HUES64 (cell line): ENCODE measurements around the gene LGALS8.

Source experiments
- H3K27ac ChIP-seq: 2 replicates; pipeline ENCODE4 v1.7.0; 2013; ENCODE audit warnings: low read depth, low read length, inconsistent platforms
- H3K27me3 ChIP-seq: 2 replicates; pipeline ENCODE4 v1.6.1; 2013; ENCODE audit warnings: mild to moderate bottlenecking, low read length; ENCODE audit not compliant: insufficient read depth
- H3K36me3 ChIP-seq: 2 replicates; pipeline ENCODE4 v1.6.1; 2013; ENCODE audit warnings: mild to moderate bottlenecking, low read length; ENCODE audit not compliant: insufficient read depth
- H3K4me1 ChIP-seq: 2 replicates; pipeline ENCODE4 v1.6.1; 2013; ENCODE audit warnings: mild to moderate bottlenecking, low read length, moderate library complexity; ENCODE audit not compliant: insufficient read depth
- H3K4me3 ChIP-seq: 2 replicates; pipeline ENCODE4 v1.5.1; 2013; ENCODE audit warnings: mild to moderate bottlenecking, low read length, moderate library complexity
- H3K9ac ChIP-seq: 2 replicates; pipeline ENCODE4 v1.6.1; 2013; ENCODE audit warnings: mild to moderate bottlenecking, low read depth, low read length
- H3K9me3 ChIP-seq: 2 replicates; pipeline ENCODE4 v1.6.1; 2013; ENCODE audit warnings: low read depth, low read length; ENCODE audit not compliant: insufficient read depth
- WGBS: fragments of 150-250, 120-280 bp; methylation state at CpG from one replicate; pipeline ENCODE4 v1.1.7; 2013; ENCODE audit warnings: missing lambda C conversion rate; 5-methylcytosine and 5-hydroxymethylcytosine counted together

LGALS8 gene

GRCh38 chr1:236524895-236525184, 1.1 kb downstream of the LGALS8 start:
- H3K27ac ChIP-seq = no peak overlapping the region
- no peaks in the 10 kb centered on the region for H3K9me3 ChIP-seq
- H3K36me3 ChIP-seq = no peaks in the 10 kb centered on the region
- H3K27me3 ChIP-seq = peaks cover 17% of the 10 kb centered on the region
- H3K9ac ChIP-seq = peak overlapping the region; percentile 57; the same call in 1 of the 2 replicates
- H3K4me3 ChIP-seq = peak overlapping the region; percentile 67
- peaks cover 6% of the 10 kb centered on the region; the same call in 1 of the 2 replicates for H3K4me1 ChIP-seq
- 62% methylated on average over 2 of the region's 3 CpGs for WGBS

- no peaks in the 10 kb centered on the region for H3K36me3 ChIP-seq
- H3K9me3 ChIP-seq = no peaks in the 10 kb centered on the region
- WGBS = 97% methylated on average over 3 of the region's 3 CpGs
- peaks cover 6% of the 10 kb centered on the region; the same call in 1 of the 2 replicates for H3K4me1 ChIP-seq
- no peak overlapping the region for H3K27ac ChIP-seq
- H3K4me3 ChIP-seq = no peak overlapping the region
- H3K9ac ChIP-seq = no peak overlapping the region
- H3K27me3 ChIP-seq = peaks cover 17% of the 10 kb centered on the region
Measured at GRCh38 chr1:236526079-236526478, 2.3 kb downstream of the LGALS8 start.

- 94% methylated on average over 1 of the region's 1 CpG for WGBS
- no peak overlapping the region for H3K27ac ChIP-seq
Measured at GRCh38 chr1:236530286-236530685, 6.5 kb downstream of the LGALS8 start.

GRCh38 chr1:236530959-236531358, 7.2 kb downstream of the LGALS8 start:
- WGBS = 98% methylated on average over 5 of the region's 5 CpGs
- Histone ChIP-seq H3K4me1 (no peaks in the 10 kb centered on the region), H3K9ac (no peak overlapping the region), H3K27ac (no peak overlapping the region), H3K36me3 (no peaks in the 10 kb centered on the region), H3K27me3 (no peaks in the 10 kb centered on the region), H3K9me3 (no peaks in the 10 kb centered on the region), H3K4me3 (no peak overlapping the region)

More at GRCh38 chr1:236530286-236530685, 6.5 kb downstream of the LGALS8 start:
- no peaks in the 10 kb centered on the region for H3K4me1 ChIP-seq
- H3K27me3 ChIP-seq = no peaks in the 10 kb centered on the region
- no peaks in the 10 kb centered on the region for H3K36me3 ChIP-seq
- no peak overlapping the region for H3K4me3 ChIP-seq
- H3K9me3 ChIP-seq = no peaks in the 10 kb centered on the region
- H3K9ac ChIP-seq = no peak overlapping the region

- Histone ChIP-seq H3K36me3 (no peaks in the 10 kb centered on the region), H3K9ac (no peak overlapping the region), H3K9me3 (no peaks in the 10 kb centered on the region), H3K4me1 (no peaks in the 10 kb centered on the region), H3K4me3 (no peak overlapping the region), H3K27ac (no peak overlapping the region), H3K27me3 (no peaks in the 10 kb centered on the region)
- WGBS = 94% methylated on average over 4 of the region's 4 CpGs
Measured at GRCh38 chr1:236532850-236533249, 9.1 kb downstream of the LGALS8 start.

- Histone ChIP-seq H3K4me1 (no peaks in the 10 kb centered on the region), H3K36me3 (no peaks in the 10 kb centered on the region), H3K27me3 (no peaks in the 10 kb centered on the region), H3K9ac (no peak overlapping the region), H3K9me3 (no peaks in the 10 kb centered on the region), H3K27ac (no peak overlapping the region), H3K4me3 (no peak overlapping the region)
- WGBS = 81% methylated on average over 4 of the region's 4 CpGs
Measured at GRCh38 chr1:236534151-236534651, 10.4 kb downstream of the LGALS8 start.

- no peaks in the 10 kb centered on the region for H3K4me1 ChIP-seq
- H3K4me3 ChIP-seq = no peak overlapping the region
- H3K9me3 ChIP-seq = no peaks in the 10 kb centered on the region
- peaks cover 3% of the 10 kb centered on the region; the same call in 1 of the 2 replicates for H3K36me3 ChIP-seq
- 100% methylated on average over 1 of the region's 1 CpG for WGBS
- H3K27me3 ChIP-seq = no peaks in the 10 kb centered on the region
- H3K27ac ChIP-seq = no peak overlapping the region
- H3K9ac ChIP-seq = no peak overlapping the region
Measured at GRCh38 chr1:236535190-236535589, 11.4 kb downstream of the LGALS8 start.

GRCh38 chr1:236535662-236536161, 11.9 kb downstream of the LGALS8 start:
- Histone ChIP-seq H3K4me3 (no peak overlapping the region), H3K9me3 (no peaks in the 10 kb centered on the region), H3K9ac (no peak overlapping the region), H3K27ac (no peak overlapping the region), H3K4me1 (no peaks in the 10 kb centered on the region), H3K27me3 (no peaks in the 10 kb centered on the region), H3K36me3 (peaks cover 6% of the 10 kb centered on the region)
- WGBS = 92% methylated on average over 6 of the region's 6 CpGs

- Histone ChIP-seq H3K4me1 (no peaks in the 10 kb centered on the region), H3K4me3 (no peak overlapping the region), H3K9ac (no peak overlapping the region), H3K36me3 (peaks cover 14% of the 10 kb centered on the region), H3K27me3 (no peaks in the 10 kb centered on the region), H3K27ac (no peak overlapping the region), H3K9me3 (no peaks in the 10 kb centered on the region)
- WGBS = 84% methylated on average over 5 of the region's 5 CpGs
Measured at GRCh38 chr1:236536540-236536939, 12.8 kb downstream of the LGALS8 start.

GRCh38 chr1:236540813-236541465, 17.2 kb downstream of the LGALS8 start:
- Histone ChIP-seq H3K36me3 (peaks cover 56% of the 10 kb centered on the region), H3K4me1 (no peaks in the 10 kb centered on the region), H3K27me3 (no peaks in the 10 kb centered on the region), H3K9ac (no peak overlapping the region), H3K27ac (no peak overlapping the region), H3K9me3 (no peaks in the 10 kb centered on the region), H3K4me3 (no peak overlapping the region)
- WGBS = 97% methylated on average over 4 of the region's 4 CpGs

- Histone ChIP-seq H3K27me3 (no peaks in the 10 kb centered on the region), H3K4me3 (no peak overlapping the region), H3K9me3 (no peaks in the 10 kb centered on the region), H3K27ac (no peak overlapping the region), H3K36me3 (peaks cover 64% of the 10 kb centered on the region), H3K4me1 (no peaks in the 10 kb centered on the region), H3K9ac (no peak overlapping the region)
- 97% methylated on average over 4 of the region's 4 CpGs for WGBS
Measured at GRCh38 chr1:236541710-236542109, 17.9 kb downstream of the LGALS8 start.
